Measurements from ENCODE around the gene MRPL44. TPM values are rescaled to one million over a fixed set of nuclear protein-coding genes. Genes with fewer than 3 reads are reported as not detected.

The MRPL44 gene
- total RNA-seq, 2 experiments from 2014 or later: 30.4 to 34.9 TPM

GRCh38 chr2:223967981-223968380, 10.7 kb downstream of the MRPL44 start:
- CTCF ChIA-PET: interaction anchor here (0.8 to 6.2 kb wide), 3 partner anchors 12 to 317 kb away, joined by 4 to 103 read pairs (median 44); no protein-coding TSS in a partner anchor
- peaks cover 15% of the 10 kb centered on the region for H3K36me3 Mint-ChIP-seq

GRCh38 chr2:223969315-223969714, 12.1 kb downstream of the MRPL44 start:
- no peak for DNase-seq
- Mint-ChIP-seq H3K36me3 (peaks cover 9% of the 10 kb centered on the region), H3K27ac (no peak overlapping the region), H3K4me3 (no peak overlapping the region), H3K27me3 (no peaks in the 10 kb centered on the region), H3K9me3 (ENCODE audit: low read depth) (no peaks in the 10 kb centered on the region), H3K4me1 (peaks cover 4% of the 10 kb centered on the region)
- no peak for ATAC-seq
- CTCF ChIA-PET: interaction anchor here (0.7 to 6.2 kb wide), 21 partner anchors 8 to 681 kb away, joined by 3 to 103 read pairs (median 9); partner anchors contain the start of genes MRPL44 and WDFY1

More at GRCh38 chr2:223967981-223968380, 10.7 kb downstream of the MRPL44 start:
- Mint-ChIP-seq H3K4me3 (no peak overlapping the region), H3K27ac (no peak overlapping the region), H3K4me1 (peaks cover 9% of the 10 kb centered on the region), H3K9me3 (ENCODE audit: low read depth) (no peaks in the 10 kb centered on the region), H3K27me3 (no peaks in the 10 kb centered on the region)
- ATAC-seq (no peak), DNase-seq (no peak)

GRCh38 chr2:223969856-223970255, 12.6 kb downstream of the MRPL44 start:
- Mint-ChIP-seq H3K36me3 (peaks cover 7% of the 10 kb centered on the region), H3K4me3 (no peak overlapping the region), H3K4me1 (peaks cover 4% of the 10 kb centered on the region), H3K27me3 (no peaks in the 10 kb centered on the region), H3K9me3 (ENCODE audit: low read depth) (no peaks in the 10 kb centered on the region), H3K27ac (no peak overlapping the region)
- ATAC-seq (no peak), DNase-seq (no peak)
- CTCF ChIA-PET: interaction anchor here (0.7 to 6.2 kb wide), 32 partner anchors 9 to 681 kb away, joined by 3 to 103 read pairs (median 5); partner anchors contain the start of genes MRPL44 and WDFY1

GRCh38 chr2:223970343-223971128, 13.3 kb downstream of the MRPL44 start:
- Mint-ChIP-seq H3K27ac (no peak overlapping the region), H3K36me3 (peaks cover 5% of the 10 kb centered on the region), H3K27me3 (no peaks in the 10 kb centered on the region), H3K9me3 (ENCODE audit: low read depth) (no peaks in the 10 kb centered on the region), H3K4me1 (peaks cover 1% of the 10 kb centered on the region), H3K4me3 (no peak overlapping the region)
- CTCF ChIA-PET: interaction anchor here (0.8 to 6.2 kb wide), 32 partner anchors 9 to 680 kb away, joined by 3 to 103 read pairs (median 5); partner anchors contain the start of genes MRPL44 and WDFY1
- DNase-seq (peak; percentile 61), ATAC-seq (peak; percentile 64)

GRCh38 chr2:223971731-223972130, 14.5 kb downstream of the MRPL44 start:
- no peaks in the 10 kb centered on the region for H3K9me3 Mint-ChIP-seq (ENCODE audit: low read depth)
- H3K27me3 Mint-ChIP-seq: no peaks in the 10 kb centered on the region
- no peak overlapping the region for H3K4me3 Mint-ChIP-seq
- no peak for DNase-seq
- H3K27ac Mint-ChIP-seq: no peak overlapping the region
- peaks cover 2% of the 10 kb centered on the region for H3K36me3 Mint-ChIP-seq
- no peak for ATAC-seq
- no peaks in the 10 kb centered on the region for H3K4me1 Mint-ChIP-seq
- CTCF ChIA-PET: interaction anchor here (0.7 to 6.2 kb wide), 8 partner anchors 8 to 679 kb away, joined by 3 to 103 read pairs (median 29); partner anchors contain the start of gene MRPL44

- CTCF ChIA-PET: interaction anchor here (5.4 to 6.2 kb wide), 2 partner anchors 20 to 312 kb away, joined by 57 to 103 read pairs; no protein-coding TSS in a partner anchor
- Mint-ChIP-seq H3K36me3 (no peaks in the 10 kb centered on the region), H3K4me3 (no peak overlapping the region), H3K27me3 (no peaks in the 10 kb centered on the region), H3K4me1 (no peaks in the 10 kb centered on the region), H3K9me3 (ENCODE audit: low read depth) (no peaks in the 10 kb centered on the region), H3K27ac (no peak overlapping the region)
- ATAC-seq (no peak), DNase-seq (no peak)
These were observed 15.4 kb downstream of the MRPL44 start for GRCh38 chr2:223972656-223973102.

- Mint-ChIP-seq H3K4me1 (no peaks in the 10 kb centered on the region), H3K4me3 (no peak overlapping the region), H3K9me3 (ENCODE audit: low read depth) (no peaks in the 10 kb centered on the region), H3K27me3 (no peaks in the 10 kb centered on the region), H3K27ac (no peak overlapping the region), H3K36me3 (no peaks in the 10 kb centered on the region)
- CTCF ChIA-PET: interaction anchor here (5.4 kb wide), 1 partner anchor 19 kb away, joined by 57 read pairs; no protein-coding TSS in a partner anchor
- ATAC-seq: no peak
- DNase-seq: no peak
These were observed 16.3 kb downstream of the MRPL44 start for GRCh38 chr2:223973606-223974005.

DNA sequence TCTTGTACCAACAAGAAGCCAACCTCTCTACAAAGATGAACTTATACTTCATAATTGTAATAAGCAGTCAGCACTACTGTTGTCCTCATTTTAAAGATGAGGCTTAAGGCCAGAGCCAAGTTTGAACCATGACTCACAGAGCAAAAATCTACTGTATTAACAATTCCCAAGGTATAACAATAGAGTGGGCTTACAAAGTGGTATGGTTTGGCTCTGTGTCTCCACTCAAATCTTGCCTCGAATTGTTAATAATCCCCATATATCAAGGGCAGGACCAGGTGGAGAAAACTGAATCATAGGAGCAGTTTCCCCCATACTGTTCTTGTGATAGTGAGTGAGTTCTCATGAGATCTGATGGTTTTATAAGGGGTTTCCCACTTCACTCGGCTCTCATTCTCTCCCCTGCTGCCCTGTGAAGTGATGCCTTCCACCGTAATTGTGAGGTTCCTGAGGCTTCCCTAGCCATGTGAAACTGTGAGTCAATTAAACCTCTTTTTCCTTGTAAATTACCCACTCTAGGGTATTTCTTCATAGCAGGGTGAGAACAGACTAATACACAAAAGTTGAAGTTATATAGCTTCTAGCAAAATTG, 19.5 kb downstream of the MRPL44 start:
- CTCF ChIA-PET: interaction anchor here (1.4 to 5.6 kb wide), 2 partner anchors 7 to 17 kb away, joined by 4 to 44 read pairs; no protein-coding TSS in a partner anchor
- no peaks in the 10 kb centered on the region for H3K4me1 Mint-ChIP-seq
- H3K27ac Mint-ChIP-seq: no peak overlapping the region
- H3K9me3 Mint-ChIP-seq (ENCODE audit: low read depth): no peaks in the 10 kb centered on the region
- no peak overlapping the region for H3K4me3 Mint-ChIP-seq
- ATAC-seq (no peak), DNase-seq (no peak)
- H3K36me3 Mint-ChIP-seq: no peaks in the 10 kb centered on the region
- no peaks in the 10 kb centered on the region for H3K27me3 Mint-ChIP-seq

DNA sequence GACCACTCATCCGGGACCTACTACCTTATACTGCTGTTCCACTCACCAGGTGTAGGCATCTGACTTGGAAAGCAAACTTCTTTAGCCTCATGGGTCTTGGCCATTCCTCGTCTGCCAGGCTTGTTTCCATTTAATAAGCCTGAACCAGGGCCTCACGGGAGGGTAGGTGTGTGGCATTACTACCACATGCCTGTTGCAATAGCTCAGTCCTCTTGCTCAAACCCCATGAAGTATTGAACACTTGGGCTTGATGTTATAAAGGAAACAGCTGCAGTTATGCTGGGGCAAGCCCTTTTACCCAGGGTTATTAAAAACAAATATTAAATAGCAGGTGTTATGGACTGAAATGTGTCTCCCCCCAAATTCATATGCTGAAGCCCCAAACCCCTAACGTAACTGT, 21.2 kb downstream of the MRPL44 start:
- no peaks in the 10 kb centered on the region for H3K27me3 Mint-ChIP-seq
- H3K4me3 Mint-ChIP-seq: no peak overlapping the region
- H3K36me3 Mint-ChIP-seq: no peaks in the 10 kb centered on the region
- H3K4me1 Mint-ChIP-seq: peaks cover under 1% of the 10 kb centered on the region
- H3K27ac Mint-ChIP-seq: no peak overlapping the region
- CTCF ChIA-PET: interaction anchor here (0.6 to 5.6 kb wide), 6 partner anchors 9 to 17 kb away, joined by 3 to 44 read pairs (median 4); no protein-coding TSS in a partner anchor
- H3K9me3 Mint-ChIP-seq (ENCODE audit: low read depth): no peaks in the 10 kb centered on the region
- ATAC-seq (no peak), DNase-seq (no peak)

- Mint-ChIP-seq H3K27me3 (no peaks in the 10 kb centered on the region), H3K36me3 (no peaks in the 10 kb centered on the region), H3K4me3 (no peak overlapping the region), H3K27ac (no peak overlapping the region), H3K4me1 (peaks cover 2% of the 10 kb centered on the region), H3K9me3 (ENCODE audit: low read depth) (no peaks in the 10 kb centered on the region)
- DNase-seq: no peak
- ATAC-seq: no peak
- CTCF ChIA-PET: interaction anchor here (0.9 to 5.6 kb wide), 4 partner anchors 11 to 14 kb away, joined by 4 to 44 read pairs (median 8); no protein-coding TSS in a partner anchor
These were observed 22.6 kb downstream of the MRPL44 start for GRCh38 chr2:223979730-223980396.

DNA sequence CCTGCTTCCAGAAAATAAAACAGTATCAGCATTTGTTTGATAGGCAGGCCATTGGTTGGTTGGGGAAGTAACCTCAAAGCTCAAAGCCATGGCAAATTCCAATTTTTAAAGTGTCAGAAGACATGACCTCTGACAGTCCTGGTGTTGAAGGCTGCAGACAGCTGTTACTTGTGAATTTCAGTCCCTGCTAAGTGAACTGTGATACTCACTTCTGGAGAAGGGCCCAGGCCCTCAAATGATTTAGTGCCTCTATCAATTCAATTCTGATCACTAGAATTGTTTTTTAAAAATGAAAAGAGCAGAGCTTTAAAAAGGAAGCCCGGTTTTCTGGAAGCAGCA, 23.1 kb downstream of the MRPL44 start:
- Mint-ChIP-seq H3K27me3 (no peaks in the 10 kb centered on the region), H3K9me3 (ENCODE audit: low read depth) (no peaks in the 10 kb centered on the region), H3K36me3 (no peaks in the 10 kb centered on the region), H3K4me1 (peaks cover 2% of the 10 kb centered on the region), H3K27ac (no peak overlapping the region), H3K4me3 (no peak overlapping the region)
- CTCF ChIA-PET: interaction anchor here (1.3 to 5.6 kb wide), 3 partner anchors 11 to 304 kb away, joined by 4 to 44 read pairs (median 9); no protein-coding TSS in a partner anchor
- ATAC-seq (no peak), DNase-seq (no peak)

- Mint-ChIP-seq H3K9me3 (ENCODE audit: low read depth) (no peaks in the 10 kb centered on the region), H3K4me1 (peaks cover 2% of the 10 kb centered on the region), H3K27ac (no peak overlapping the region), H3K4me3 (no peak overlapping the region), H3K36me3 (no peaks in the 10 kb centered on the region), H3K27me3 (peaks cover 2% of the 10 kb centered on the region)
- DNase-seq (no peak), ATAC-seq (no peak)
- CTCF ChIA-PET: interaction anchor here (1.3 to 5.6 kb wide), 3 partner anchors 11 to 304 kb away, joined by 4 to 44 read pairs (median 9); no protein-coding TSS in a partner anchor
These were observed 23.5 kb downstream of the MRPL44 start for GRCh38 chr2:223980803-223981202.

GRCh38 chr2:223981241-223981640, 24.0 kb downstream of the MRPL44 start:
- H3K27me3 Mint-ChIP-seq: peaks cover 5% of the 10 kb centered on the region
- no peak for DNase-seq
- H3K36me3 Mint-ChIP-seq: no peaks in the 10 kb centered on the region
- no peak overlapping the region for H3K27ac Mint-ChIP-seq
- ATAC-seq: no peak
- no peaks in the 10 kb centered on the region for H3K9me3 Mint-ChIP-seq (ENCODE audit: low read depth)
- CTCF ChIA-PET: interaction anchor here (1.3 to 5.6 kb wide), 3 partner anchors 12 to 303 kb away, joined by 4 to 44 read pairs (median 9); no protein-coding TSS in a partner anchor
- no peak overlapping the region for H3K4me3 Mint-ChIP-seq
- peaks cover 2% of the 10 kb centered on the region for H3K4me1 Mint-ChIP-seq

Data from activated CD8-positive, alpha-beta memory T cell treated with anti-CD3 and anti-CD28 coated beads, Interleukin-2, amount 10 ng/mL, durations not matched to agents 7 days and 5 days (primary cell).